DOHH2 (cell line): ENCODE data around the gene CEP295NL.

Source experiments
- H3F3A ChIP-seq: fragments of 200-600 bp; sonication (generic), shearing (Covaris generic); 2 replicates; pipeline ENCODE4 v1.6.0; 2016; ENCODE audit warnings: antibody characterized with exemption, mild to moderate bottlenecking; ENCODE audit not compliant: control insufficient read depth, insufficient read depth
- H3K27ac ChIP-seq: fragments of 200-600 bp; sonication (generic); 2 replicates; pipeline ENCODE4 v1.5.1; 2014; ENCODE audit warnings: low read depth, mild to moderate bottlenecking, low read length, moderate library complexity
- H3K27me3 ChIP-seq: fragments of 200-600 bp; sonication (generic); 2 replicates; pipeline ENCODE4 v1.6.1; 2014; ENCODE audit warnings: mild to moderate bottlenecking, low read length, mixed read lengths; ENCODE audit not compliant: control insufficient read depth
- H3K36me3 ChIP-seq: fragments of 200-600 bp; sonication (generic); 2 replicates; pipeline ENCODE4 v1.6.1; 2014; ENCODE audit warnings: mild to moderate bottlenecking, low read length, moderate library complexity, mixed read lengths; ENCODE audit not compliant: control insufficient read depth
- H3K4me1 ChIP-seq: fragments of 200-600 bp; sonication (generic); 2 replicates; pipeline ENCODE4 v1.6.1; 2014; ENCODE audit warnings: mild to moderate bottlenecking, low read length, mixed read lengths; ENCODE audit not compliant: control insufficient read depth
- H3K4me2 ChIP-seq: fragments of 200-600 bp; sonication (generic); 2 replicates; pipeline ENCODE4 v1.6.0; 2014; ENCODE audit warnings: mild to moderate bottlenecking, low read length, moderate library complexity
- H3K4me3 ChIP-seq: fragments of 200-600 bp; sonication (generic); 2 replicates; pipeline ENCODE4 v1.5.1; 2014; ENCODE audit warnings: mild to moderate bottlenecking, low read length, mixed read lengths
- H3K79me2 ChIP-seq: fragments of 200-600 bp; sonication (generic); 2 replicates; pipeline ENCODE4 v1.6.1; 2014; ENCODE audit warnings: mild to moderate bottlenecking, low read length, mixed read lengths; ENCODE audit not compliant: control insufficient read depth
- H3K9me2 ChIP-seq: fragments of 200-600 bp; sonication (generic); replicated peaks from 2 replicates; pipeline ENCODE4 v1.6.1; 2014; ENCODE audit warnings: mild to moderate bottlenecking, low read length, mixed read lengths; ENCODE audit not compliant: control insufficient read depth
- H3K9me3 ChIP-seq: fragments of 200-600 bp; sonication (generic); 2 replicates; pipeline ENCODE4 v1.6.1; 2014; ENCODE audit warnings: antibody characterized with exemption, low read length, mixed read lengths; ENCODE audit not compliant: control insufficient read depth, insufficient read depth
- H4K20me1 ChIP-seq: fragments of 200-600 bp; sonication (generic); 2 replicates; pipeline ENCODE4 v1.6.0; 2014; ENCODE audit warnings: low read depth, mild to moderate bottlenecking, antibody characterized with exemption, low read length, moderate library complexity; ENCODE audit not compliant: control insufficient read depth, insufficient read depth
- CTCF ChIP-seq: fragments of 200-600 bp; sonication (generic); IDR thresholded peaks from one replicate; pipeline ENCODE4 v1.5.1; 2014; ENCODE audit warnings: antibody characterized with exemption, mild to moderate bottlenecking, low read depth, low read length; ENCODE audit not compliant: poor library complexity, severe bottlenecking
- EZH2phosphoT487 ChIP-seq: fragments of 200-600 bp; sonication (generic); IDR thresholded peaks from 2 replicates; pipeline ENCODE4 v1.6.1; 2017; ENCODE audit warnings: borderline replicate concordance, mild to moderate bottlenecking, antibody characterized with exemption, low read length, moderate library complexity, mixed read lengths

Gene CEP295NL

GRCh38 chr17:78903101-78903779 is at the start of gene CEP295NL:
CEP295NL (minus strand) TSS chr17:78903201; CDS start chr17:78901828, 1,373 bp downstream.
- Histone ChIP-seq H3K27ac (no peak within 1 kb of the TSS), H3K4me3 (no peak within 1 kb of the TSS), H3K4me1 (no peaks in the 10 kb centered on the region), H3K4me2 (no peak within 1 kb of the TSS), H3K36me3 (no peaks in the 10 kb centered on the region), H3K9me3 (no peaks in the 10 kb centered on the region), H3K9me2 (no peaks in the 10 kb centered on the region), H3K79me2 (no peaks in the 10 kb centered on the region), H3K27me3 (peaks cover 9% of the 10 kb centered on the region; the same call in 1 of the 2 replicates), H4K20me1 (no peaks in the 10 kb centered on the region), H3F3A (no peaks in the 10 kb centered on the region)
- no peak for TF ChIP-seq CTCF
- no peak for TF ChIP-seq EZH2phosphoT487

DNA sequence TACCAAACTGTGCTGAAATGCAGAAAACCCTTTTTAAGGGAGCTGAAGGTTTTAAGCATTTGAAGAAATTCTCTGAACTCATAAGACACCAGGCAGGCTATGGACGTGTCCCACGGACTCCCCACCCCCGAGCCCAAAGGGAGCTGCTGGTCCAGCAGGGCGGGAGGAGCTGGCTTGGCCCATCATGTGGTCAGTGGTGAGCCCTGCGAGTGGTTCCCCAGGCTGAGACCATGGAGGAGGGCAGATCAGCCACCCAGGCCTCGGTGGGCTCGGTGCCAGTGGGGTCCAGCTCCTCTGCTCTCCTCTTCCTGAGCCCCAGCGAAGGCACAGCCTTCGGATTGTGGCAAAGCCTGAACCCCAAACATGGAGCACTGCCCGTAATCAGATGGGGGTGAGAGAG is 49.7 kb upstream of the CEP295NL start:
- TF ChIP-seq CTCF (no peak), EZH2phosphoT487 (no peak)
- Histone ChIP-seq H4K20me1 (no peaks in the 10 kb centered on the region), H3K9me3 (no peaks in the 10 kb centered on the region), H3K27ac (no peak overlapping the region), H3K4me3 (no peak overlapping the region), H3K79me2 (no peaks in the 10 kb centered on the region), H3F3A (no peaks in the 10 kb centered on the region), H3K4me2 (no peak overlapping the region), H3K36me3 (no peaks in the 10 kb centered on the region), H3K27me3 (peaks cover 2% of the 10 kb centered on the region; the same call in 1 of the 2 replicates), H3K9me2 (no peaks in the 10 kb centered on the region), H3K4me1 (no peaks in the 10 kb centered on the region)

- no peaks in the 10 kb centered on the region for H3K36me3 ChIP-seq
- TF ChIP-seq CTCF (no peak), EZH2phosphoT487 (no peak)
- no peak overlapping the region for H3K27ac ChIP-seq
- H3K9me2 ChIP-seq = no peaks in the 10 kb centered on the region
- no peak overlapping the region for H3K4me3 ChIP-seq
- H3K4me1 ChIP-seq = no peaks in the 10 kb centered on the region
- no peaks in the 10 kb centered on the region for H3F3A ChIP-seq
- peaks cover 2% of the 10 kb centered on the region; the same call in 1 of the 2 replicates for H3K27me3 ChIP-seq
- no peaks in the 10 kb centered on the region for H4K20me1 ChIP-seq
- H3K4me2 ChIP-seq = no peak overlapping the region
- H3K79me2 ChIP-seq = no peaks in the 10 kb centered on the region
- no peaks in the 10 kb centered on the region for H3K9me3 ChIP-seq
These were observed 49.1 kb upstream of the CEP295NL start for GRCh38 chr17:78951967-78952551.
